ENCODE measurements around the gene PIP5K1A.
"Not testable (repeated sequence)": the region's sequence is repeated elsewhere in the genome, so short reads cannot be mapped to it uniquely, and the experiment has no call there.

The PIP5K1A gene

GRCh38 chr1:151193304-151193703 is 5.0 kb upstream of the PIP5K1A start:
- DNase-seq (ENCODE audit: low spot score), result no peak

- no peak for DNase-seq (ENCODE audit: low spot score)
Measured at GRCh38 chr1:151193856-151194255, 4.5 kb upstream of the PIP5K1A start.

- DNase-seq (ENCODE audit: low spot score), result not testable (repeated sequence)
Measured at GRCh38 chr1:151194894-151195594, 3.3 kb upstream of the PIP5K1A start.

- DNase-seq (ENCODE audit: low spot score), result peak; percentile 84
Measured at GRCh38 chr1:151196292-151196800, 2.0 kb upstream of the PIP5K1A start.

- no peak for DNase-seq (ENCODE audit: low spot score)
Measured at GRCh38 chr1:151197863-151198253, 494 bp upstream of the PIP5K1A start.

GRCh38 chr1:151199873-151200581 is 1.7 kb downstream of the PIP5K1A start:
- no peak for DNase-seq (ENCODE audit: low spot score)

- DNase-seq (ENCODE audit: low spot score), result not testable (repeated sequence)
Measured at GRCh38 chr1:151205381-151205965, 7.1 kb downstream of the PIP5K1A start.

GRCh38 chr1:151210830-151211229 is 12.5 kb downstream of the PIP5K1A start:
- DNase-seq (ENCODE audit: low spot score), result no peak

- DNase-seq (ENCODE audit: low spot score), result no peak
Measured at GRCh38 chr1:151211972-151212705, 13.8 kb downstream of the PIP5K1A start.

GRCh38 chr1:151213560-151213959 is 15.2 kb downstream of the PIP5K1A start:
- no peak for DNase-seq (ENCODE audit: low spot score)

GRCh38 chr1:151221616-151222015 is 23.3 kb downstream of the PIP5K1A start:
- no peak for DNase-seq (ENCODE audit: low spot score)

- DNase-seq (ENCODE audit: low spot score), result peak; percentile 5
Measured at GRCh38 chr1:151222130-151222529, 23.8 kb downstream of the PIP5K1A start.

- no peak for DNase-seq (ENCODE audit: low spot score)
Measured at GRCh38 chr1:151235235-151235634, 36.9 kb downstream of the PIP5K1A start.

GRCh38 chr1:151237678-151238466 is 39.5 kb downstream of the PIP5K1A start:
- no peak for DNase-seq (ENCODE audit: low spot score)

- DNase-seq (ENCODE audit: low spot score), result peak; percentile 49
Measured at GRCh38 chr1:151238467-151238739, 40.1 kb downstream of the PIP5K1A start.

GRCh38 chr1:151242442-151242841 is 44.1 kb downstream of the PIP5K1A start:
- no peak for DNase-seq (ENCODE audit: low spot score)

- DNase-seq (ENCODE audit: low spot score), result no peak
Measured at GRCh38 chr1:151243683-151244216, 45.4 kb downstream of the PIP5K1A start.

- DNase-seq (ENCODE audit: low spot score), result no peak
Measured at GRCh38 chr1:151246786-151247185, 48.4 kb downstream of the PIP5K1A start.

- DNase-seq (ENCODE audit: low spot score), result peak; percentile 87
Measured at GRCh38 chr1:151251656-151252470, 53.5 kb downstream of the PIP5K1A start.

Data from Ammon's horn (tissue), 1 donor.